Fibroblast of lung (primary cell): ENCODE measurements around the gene ITIH3.

Experiments
- EZH2 ChIP-seq: IDR thresholded peaks from 2 replicates; pipeline ENCODE4 v1.5.1; 2012; ENCODE audit warnings: low read length, control low read depth, mild to moderate bottlenecking; ENCODE audit errors: missing control alignments
- TF ChIP-seq, protein P1 (sequence below), 2 donors: IDR thresholded peaks in 1 of 2; conservative IDR thresholded peaks in 1 of 2; 1 replicate in 1 of 2; 2 replicates in 1 of 2; pipeline ENCODE4 v1.5.1; 2011 to 2012; ENCODE audit warnings: low read length in 2 of 2, control low read depth in 1 of 2, inconsistent platforms in 1 of 2, low read depth in 1 of 2, mild to moderate bottlenecking in 1 of 2

DNA sequence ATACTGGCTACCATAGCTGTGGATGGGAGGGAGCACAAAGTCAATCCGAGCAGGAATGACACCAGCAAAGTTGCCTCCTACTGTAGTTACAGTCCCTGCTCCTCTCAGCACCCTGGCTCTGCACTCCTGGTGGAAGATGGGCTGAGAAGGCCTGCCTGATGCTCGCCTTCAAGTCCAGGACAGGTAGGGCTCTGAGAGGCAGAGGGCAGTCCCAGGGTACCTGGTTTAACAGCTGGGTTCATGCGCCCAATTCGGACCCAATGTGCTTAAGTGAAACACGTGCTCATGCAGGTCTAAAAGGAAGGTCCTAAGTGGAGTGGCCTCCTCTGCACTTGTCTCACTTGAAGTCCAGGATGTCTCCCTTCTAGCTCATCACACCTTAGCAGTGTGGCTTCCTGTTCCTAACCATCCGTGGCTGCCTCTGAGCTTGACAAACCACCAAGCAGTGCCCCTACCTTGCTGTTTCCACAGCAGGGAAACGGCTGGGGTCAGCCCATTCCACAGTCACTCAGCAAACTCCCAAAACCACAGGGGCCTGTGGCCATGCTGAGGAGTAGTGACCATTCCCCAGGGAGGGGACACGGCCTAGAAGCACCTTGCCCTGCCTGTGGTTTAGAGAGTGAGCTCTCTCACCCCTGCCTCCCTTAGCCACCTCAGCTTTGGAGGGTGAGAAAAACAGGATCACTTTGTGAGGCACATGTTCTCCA, 44.1 kb downstream of the ITIH3 start:
- TF ChIP-seq, protein P1, sequence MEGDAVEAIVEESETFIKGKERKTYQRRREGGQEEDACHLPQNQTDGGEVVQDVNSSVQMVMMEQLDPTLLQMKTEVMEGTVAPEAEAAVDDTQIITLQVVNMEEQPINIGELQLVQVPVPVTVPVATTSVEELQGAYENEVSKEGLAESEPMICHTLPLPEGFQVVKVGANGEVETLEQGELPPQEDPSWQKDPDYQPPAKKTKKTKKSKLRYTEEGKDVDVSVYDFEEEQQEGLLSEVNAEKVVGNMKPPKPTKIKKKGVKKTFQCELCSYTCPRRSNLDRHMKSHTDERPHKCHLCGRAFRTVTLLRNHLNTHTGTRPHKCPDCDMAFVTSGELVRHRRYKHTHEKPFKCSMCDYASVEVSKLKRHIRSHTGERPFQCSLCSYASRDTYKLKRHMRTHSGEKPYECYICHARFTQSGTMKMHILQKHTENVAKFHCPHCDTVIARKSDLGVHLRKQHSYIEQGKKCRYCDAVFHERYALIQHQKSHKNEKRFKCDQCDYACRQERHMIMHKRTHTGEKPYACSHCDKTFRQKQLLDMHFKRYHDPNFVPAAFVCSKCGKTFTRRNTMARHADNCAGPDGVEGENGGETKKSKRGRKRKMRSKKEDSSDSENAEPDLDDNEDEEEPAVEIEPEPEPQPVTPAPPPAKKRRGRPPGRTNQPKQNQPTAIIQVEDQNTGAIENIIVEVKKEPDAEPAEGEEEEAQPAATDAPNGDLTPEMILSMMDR (conservative IDR thresholded peaks at IDR 0.05 in 1 of 2, IDR thresholded peaks at IDR 0.05 in 1 of 2; ENCODE audit: low read depth in 1 of 2, low read length in 2 of 2): no peak
- no peak for TF ChIP-seq EZH2
